Esophagus squamous epithelium (tissue), 4 donors: Measurements from ENCODE around the gene ZFP36L1.

Experiments
- POLR2A ChIP-seq, 4 donors: fragments of 450-650 bp; IDR thresholded peaks; one replicate each; pipeline ENCODE4 v1.6.1; 2017; ENCODE audit warnings: antibody characterized with exemption in 4 of 4, mild to moderate bottlenecking in 4 of 4, moderate library complexity in 3 of 4
- TF ChIP-seq, protein P1 (sequence below), 6 experiments: fragments of 450-650 bp in 4 of 6; fragments of 200-600 bp in 2 of 6; sonication (generic) in 2 of 6; IDR thresholded peaks; one replicate each; pipeline ENCODE4 v1.5.1; 2016 to 2019; ENCODE audit warnings: antibody characterized with exemption in 6 of 6, mild to moderate bottlenecking in 4 of 6, moderate library complexity in 4 of 6

DNA sequence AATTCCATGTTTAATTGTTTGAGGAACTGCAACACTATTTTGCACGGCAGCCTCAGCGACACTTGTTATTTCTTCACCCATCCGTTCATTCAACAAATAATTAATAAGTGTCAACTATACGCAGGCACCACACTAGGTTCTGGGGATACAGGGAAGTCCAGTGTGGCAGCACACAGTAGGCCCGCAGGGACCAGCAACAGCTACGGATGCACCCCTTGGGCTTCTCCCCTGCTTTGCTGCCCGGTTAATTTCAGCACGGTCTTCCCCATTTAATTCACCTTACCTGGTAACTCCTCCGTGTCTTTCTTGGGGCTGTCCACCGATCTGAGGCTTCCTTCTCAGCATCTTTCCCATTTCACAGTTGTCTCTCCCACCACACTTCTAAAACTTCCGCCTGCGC lies 48.3 kb downstream of the ZFP36L1 start:
- TF ChIP-seq, protein P1, sequence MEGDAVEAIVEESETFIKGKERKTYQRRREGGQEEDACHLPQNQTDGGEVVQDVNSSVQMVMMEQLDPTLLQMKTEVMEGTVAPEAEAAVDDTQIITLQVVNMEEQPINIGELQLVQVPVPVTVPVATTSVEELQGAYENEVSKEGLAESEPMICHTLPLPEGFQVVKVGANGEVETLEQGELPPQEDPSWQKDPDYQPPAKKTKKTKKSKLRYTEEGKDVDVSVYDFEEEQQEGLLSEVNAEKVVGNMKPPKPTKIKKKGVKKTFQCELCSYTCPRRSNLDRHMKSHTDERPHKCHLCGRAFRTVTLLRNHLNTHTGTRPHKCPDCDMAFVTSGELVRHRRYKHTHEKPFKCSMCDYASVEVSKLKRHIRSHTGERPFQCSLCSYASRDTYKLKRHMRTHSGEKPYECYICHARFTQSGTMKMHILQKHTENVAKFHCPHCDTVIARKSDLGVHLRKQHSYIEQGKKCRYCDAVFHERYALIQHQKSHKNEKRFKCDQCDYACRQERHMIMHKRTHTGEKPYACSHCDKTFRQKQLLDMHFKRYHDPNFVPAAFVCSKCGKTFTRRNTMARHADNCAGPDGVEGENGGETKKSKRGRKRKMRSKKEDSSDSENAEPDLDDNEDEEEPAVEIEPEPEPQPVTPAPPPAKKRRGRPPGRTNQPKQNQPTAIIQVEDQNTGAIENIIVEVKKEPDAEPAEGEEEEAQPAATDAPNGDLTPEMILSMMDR (IDR thresholded peaks at IDR 0.05) = no peak
- TF ChIP-seq POLR2A (IDR thresholded peaks at IDR 0.05) = no peak
